Measurements from ENCODE around the gene SMARCD3.

DNA sequence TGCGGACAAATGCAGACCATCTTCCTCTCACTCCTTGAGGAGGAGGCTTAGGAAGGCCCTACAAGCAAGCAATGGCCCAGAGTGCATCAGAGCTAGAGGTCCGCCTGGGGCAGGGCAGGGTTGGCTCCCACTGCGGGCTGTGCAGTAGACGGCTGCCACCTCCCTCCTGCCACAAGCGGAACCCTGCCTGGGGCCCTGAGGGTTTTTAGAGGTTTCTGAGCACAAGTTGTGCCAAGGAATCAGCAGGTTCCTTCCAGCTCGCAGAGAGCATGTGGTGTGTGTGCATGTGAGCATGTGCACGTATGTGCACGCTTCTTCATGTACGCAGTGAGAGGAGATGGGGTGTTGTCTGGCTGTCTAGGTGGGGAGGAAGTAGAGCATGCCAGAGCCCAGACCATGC lies 25.9 kb upstream of the SMARCD3 start:
- TF ChIP-seq EGR1 (IDR thresholded peaks at IDR 0.05; ENCODE audit: low read depth in 2 of 2) = no peak
- TF ChIP-seq, protein P1, sequence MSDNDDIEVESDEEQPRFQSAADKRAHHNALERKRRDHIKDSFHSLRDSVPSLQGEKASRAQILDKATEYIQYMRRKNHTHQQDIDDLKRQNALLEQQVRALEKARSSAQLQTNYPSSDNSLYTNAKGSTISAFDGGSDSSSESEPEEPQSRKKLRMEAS (IDR thresholded peaks at IDR 0.05) = no peak
- no peak for TF ChIP-seq GABPA (IDR thresholded peaks at IDR 0.05 in 1 of 2, conservative IDR thresholded peaks at IDR 0.05 in 1 of 2)
- TF ChIP-seq, protein P2, sequence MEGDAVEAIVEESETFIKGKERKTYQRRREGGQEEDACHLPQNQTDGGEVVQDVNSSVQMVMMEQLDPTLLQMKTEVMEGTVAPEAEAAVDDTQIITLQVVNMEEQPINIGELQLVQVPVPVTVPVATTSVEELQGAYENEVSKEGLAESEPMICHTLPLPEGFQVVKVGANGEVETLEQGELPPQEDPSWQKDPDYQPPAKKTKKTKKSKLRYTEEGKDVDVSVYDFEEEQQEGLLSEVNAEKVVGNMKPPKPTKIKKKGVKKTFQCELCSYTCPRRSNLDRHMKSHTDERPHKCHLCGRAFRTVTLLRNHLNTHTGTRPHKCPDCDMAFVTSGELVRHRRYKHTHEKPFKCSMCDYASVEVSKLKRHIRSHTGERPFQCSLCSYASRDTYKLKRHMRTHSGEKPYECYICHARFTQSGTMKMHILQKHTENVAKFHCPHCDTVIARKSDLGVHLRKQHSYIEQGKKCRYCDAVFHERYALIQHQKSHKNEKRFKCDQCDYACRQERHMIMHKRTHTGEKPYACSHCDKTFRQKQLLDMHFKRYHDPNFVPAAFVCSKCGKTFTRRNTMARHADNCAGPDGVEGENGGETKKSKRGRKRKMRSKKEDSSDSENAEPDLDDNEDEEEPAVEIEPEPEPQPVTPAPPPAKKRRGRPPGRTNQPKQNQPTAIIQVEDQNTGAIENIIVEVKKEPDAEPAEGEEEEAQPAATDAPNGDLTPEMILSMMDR (IDR thresholded peaks at IDR 0.05; ENCODE audit: low read depth, low read length, missing input control) = no peak
